IMR-90 (cell line): ENCODE data around the gene CALCOCO1. TPM values are rescaled to one million over a fixed set of nuclear protein-coding genes. Genes with fewer than 3 reads are reported as not detected.

ENCODE experiments used
- ATAC-seq: fragments of 200-7000 bp; cut with Tn5 transposase; 2 replicates; pipeline ENCODE4 v1.9.1; 2020; ENCODE audit warnings: low read depth, mild to moderate bottlenecking, moderate library complexity
- BruUV-seq: library from RNA; stranded (reverse); fragments of 400-500 nt; replicated peaks from 2 replicates; lab custom pipeline; 2021; lab: Mats Ljungman, UMichigan
- CTCF ChIA-PET: fragments of 300-600 bp; formaldehyde crosslinking; extraction: SDS; loops from one replicate; lab custom pipeline; 2021; ENCODE audit warnings: antibody characterized with exemption; lab: Yijun Ruan, JAX
- POLR2A ChIA-PET: fragments of 300-600 bp; sonication (Branson Sonifier 250); formaldehyde crosslinking; loops from one replicate; lab custom pipeline; 2022; ENCODE audit warnings: antibody characterized with exemption; ENCODE audit not compliant: unreplicated experiment; lab: Charles Lee
- DNase-seq: peaks from one replicate; pipeline ENCODE4 v3.0.0; 2013
- H2AFZ ChIP-seq: replicated peaks from 2 replicates; pipeline ENCODE3; 2013; ENCODE audit warnings: low read length, mild to moderate bottlenecking; ENCODE audit not compliant: poor library complexity
- H2AK5ac ChIP-seq: 2 replicates; pipeline ENCODE4 v1.6.1; 2013; ENCODE audit warnings: low read depth, low read length, inconsistent platforms
- H2AK9ac ChIP-seq: replicated peaks from 2 replicates; pipeline ENCODE3; 2013; ENCODE audit warnings: mild to moderate bottlenecking, low read depth, low read length, moderate library complexity; ENCODE audit not compliant: poor library complexity
- H2BK120ac ChIP-seq: 2 replicates; pipeline ENCODE4 v1.6.1; 2013; ENCODE audit warnings: low read depth, low read length, inconsistent platforms
- H2BK15ac ChIP-seq: 3 replicates; pipeline ENCODE4 v1.6.1; 2013; ENCODE audit warnings: low read depth, low read length, inconsistent platforms
- H2BK20ac ChIP-seq: 2 replicates; pipeline ENCODE4 v1.6.1; 2013; ENCODE audit warnings: low read depth, mild to moderate bottlenecking, inconsistent platforms, low read length, moderate library complexity
- H2BK5ac ChIP-seq: 2 replicates; pipeline ENCODE4 v1.6.1; 2013; ENCODE audit warnings: mild to moderate bottlenecking, low read depth, low read length, inconsistent platforms; ENCODE audit not compliant: poor library complexity, severe bottlenecking
- H3K14ac ChIP-seq: replicated peaks from 2 replicates; pipeline ENCODE4 v1.6.1; 2013; ENCODE audit warnings: low read depth, low read length, inconsistent platforms
- H3K18ac ChIP-seq: 2 replicates; pipeline ENCODE4 v1.6.1; 2013; ENCODE audit warnings: low read depth, low read length, control low read depth
- H3K23ac ChIP-seq: 2 replicates; pipeline ENCODE4 v1.6.1; 2013; ENCODE audit warnings: low read depth, low read length, inconsistent platforms
- H3K27ac ChIP-seq: 2 replicates; pipeline ENCODE4 v1.5.1; 2013; ENCODE audit warnings: mild to moderate bottlenecking, control low read depth, low read length; ENCODE audit not compliant: insufficient read depth
- H3K27me3 ChIP-seq: 2 replicates; pipeline ENCODE4 v1.6.1; 2013; ENCODE audit warnings: low read length; ENCODE audit not compliant: control insufficient read depth, insufficient read depth
- H3K36me3 ChIP-seq: 2 replicates; pipeline ENCODE4 v1.6.1; 2013; ENCODE audit warnings: low read length, mixed read lengths; ENCODE audit not compliant: control insufficient read depth, insufficient read depth
- H3K4ac ChIP-seq: 2 replicates; pipeline ENCODE4 v1.6.1; 2013; ENCODE audit warnings: low read depth, low read length, inconsistent platforms
- H3K4me1 ChIP-seq: 2 replicates; pipeline ENCODE4 v1.6.1; 2013; ENCODE audit warnings: low read length, mixed read lengths; ENCODE audit not compliant: control insufficient read depth, insufficient read depth
- H3K4me2 ChIP-seq: 2 replicates; pipeline ENCODE4 v1.6.1; 2013; ENCODE audit warnings: low read depth, mild to moderate bottlenecking, control low read depth, low read length, moderate library complexity
- H3K4me3 ChIP-seq: 2 replicates; pipeline ENCODE4 v1.5.1; 2013; ENCODE audit warnings: low read depth, mild to moderate bottlenecking, control low read depth, low read length, moderate library complexity; ENCODE audit not compliant: insufficient read depth
- H3K56ac ChIP-seq: 2 replicates; pipeline ENCODE4 v1.6.1; 2013; ENCODE audit warnings: low read length, inconsistent platforms; ENCODE audit not compliant: insufficient read depth; ENCODE audit errors: extremely low read depth
- H3K79me1 ChIP-seq, 2 experiments: 2 replicates each; pipeline ENCODE4 v1.6.1; 2013; ENCODE audit warnings: low read length in 2 of 2, inconsistent platforms in 1 of 2, low read depth in 1 of 2
- H3K9ac ChIP-seq: 2 replicates; pipeline ENCODE4 v1.6.1; 2013; ENCODE audit warnings: low read depth, low read length, control low read depth
- H3K9me1 ChIP-seq: 2 replicates; pipeline ENCODE4 v1.6.1; 2013; ENCODE audit warnings: low read length, inconsistent platforms; ENCODE audit not compliant: insufficient read depth
- H3K9me3 ChIP-seq: 2 replicates; pipeline ENCODE4 v1.6.1; 2013; ENCODE audit warnings: low read length; ENCODE audit not compliant: control insufficient read depth, insufficient read depth
- H4K20me1 ChIP-seq: 2 replicates; pipeline ENCODE4 v1.6.1; 2013; ENCODE audit warnings: low read length, inconsistent platforms; ENCODE audit not compliant: insufficient read depth
- H4K5ac ChIP-seq: 2 replicates; pipeline ENCODE4 v1.6.1; 2013; ENCODE audit warnings: mild to moderate bottlenecking, low read depth, low read length, control low read depth
- H4K8ac ChIP-seq, 2 experiments: 2 replicates each; pipeline ENCODE4 v1.6.1; 2013; ENCODE audit warnings: low read depth in 2 of 2, low read length in 2 of 2, control low read depth in 1 of 2, inconsistent platforms in 1 of 2
- H4K91ac ChIP-seq: 2 replicates; pipeline ENCODE4 v1.6.1; 2013; ENCODE audit warnings: low read depth, low read length, inconsistent platforms; ENCODE audit not compliant: insufficient read depth
- CHD1 ChIP-seq: IDR thresholded peaks from 2 replicates; pipeline ENCODE4 v1.6.1; 2012; ENCODE audit warnings: low read depth, low read length, improper control_type of control experiment
- FOS ChIP-seq: fragments of 150-350 bp; IDR thresholded peaks from 2 replicates; pipeline ENCODE4 v1.6.1; 2016; ENCODE audit warnings: low read depth, low read length
- MAZ ChIP-seq: IDR thresholded peaks from 2 replicates; pipeline ENCODE4 v1.6.1; 2012; ENCODE audit warnings: low read depth, mild to moderate bottlenecking, low read length, improper control_type of control experiment, moderate library complexity, borderline replicate concordance
- NFE2L2 ChIP-seq: fragments of 150-350 bp; IDR thresholded peaks from 2 replicates; pipeline ENCODE4 v1.6.1; 2016; ENCODE audit warnings: low read depth, mild to moderate bottlenecking, low read length
- RAD21 ChIP-seq: IDR thresholded peaks from 2 replicates; pipeline ENCODE4 v1.6.1; 2012; ENCODE audit warnings: low read length, improper control_type of control experiment
- RCOR1 ChIP-seq: IDR thresholded peaks from 2 replicates; pipeline ENCODE4 v1.6.1; 2012; ENCODE audit warnings: mild to moderate bottlenecking, low read length, improper control_type of control experiment; ENCODE audit not compliant: insufficient replicate concordance
- RFX5 ChIP-seq: IDR thresholded peaks from 2 replicates; pipeline ENCODE4 v1.8.0; 2012; ENCODE audit warnings: low read depth, mild to moderate bottlenecking, low read length, moderate library complexity
- SMC3 ChIP-seq: fragments of 150-350 bp; IDR thresholded peaks from 2 replicates; pipeline ENCODE4 v1.6.1; 2016; ENCODE audit warnings: low read depth, mild to moderate bottlenecking, antibody characterized with exemption, low read length, moderate library complexity
- WGBS, 2 experiments: methylation state at CpG; one replicate each; pipeline versions ENCODE4 v1.1.5 to v1.1.7; 2013; ENCODE audit warnings: missing lambda C conversion rate in 2 of 2; ENCODE audit not compliant: insufficient read length in 1 of 2; ENCODE audit errors: extremely low coverage in 2 of 2; 5-methylcytosine and 5-hydroxymethylcytosine counted together
- dilution Hi-C: fragments of 300-500 bp; cut with HindIII; formaldehyde crosslinking; loops from one replicate; pipeline ENCODE4 v1.14.3; 2018; ENCODE audit warnings: low sequenced_read_pairs; ENCODE audit not compliant: unreplicated experiment
- in situ Hi-C: fragments of 300-500 bp; cut with MboI; formaldehyde crosslinking; loops from 3 replicates; pipeline ENCODE4 v1.14.3; 2019; ENCODE audit warnings: low sequenced_read_pairs, inconsistent platforms, mixed read lengths
- intact Hi-C: fragments of 100-400 bp; cut with micrococcal nuclease; formaldehyde crosslinking; loops from 2 replicates; pipeline ENCODE4 v1.10.0; 2022
- polyA plus RNA-seq, 3 experiments: library from polyadenylated mRNA; depleted of rRNA; stranded (reverse); fragments of >200 nt; gene quantifications; 2 replicates each; pipeline ENCODE4 v1.2.3, GENCODE V29; 2012; ENCODE audit warnings: low replicate concordance in 1 of 3
- total RNA-seq: library from RNA; depleted of rRNA; stranded (reverse); fragments of >200 nt; gene quantifications from 2 replicates; pipeline ENCODE4 v1.2.3, GENCODE V29; 2012
- TF ChIP-seq, protein P1 (sequence below): fragments of 150-350 bp; IDR thresholded peaks from 2 replicates; pipeline ENCODE4 v1.6.1; 2016; ENCODE audit warnings: low read depth, mild to moderate bottlenecking, low read length, moderate library complexity, borderline replicate concordance
- TF ChIP-seq, protein P2 (sequence below): fragments of 150-350 bp; IDR thresholded peaks from 2 replicates; pipeline ENCODE4 v1.6.1; 2017; ENCODE audit warnings: mild to moderate bottlenecking, antibody characterized with exemption, low read length, low read depth
- TF ChIP-seq, protein P3 (sequence below): conservative IDR thresholded peaks from 2 replicates; pipeline ENCODE4 v1.5.1; 2012; ENCODE audit warnings: mild to moderate bottlenecking, low read depth, low read length, improper control_type of control experiment

CALCOCO1 gene
- total and polyA plus RNA-seq, 2 of the 4 experiments (the other 2 are of a cell fraction) = 156 to 169 TPM

DNA sequence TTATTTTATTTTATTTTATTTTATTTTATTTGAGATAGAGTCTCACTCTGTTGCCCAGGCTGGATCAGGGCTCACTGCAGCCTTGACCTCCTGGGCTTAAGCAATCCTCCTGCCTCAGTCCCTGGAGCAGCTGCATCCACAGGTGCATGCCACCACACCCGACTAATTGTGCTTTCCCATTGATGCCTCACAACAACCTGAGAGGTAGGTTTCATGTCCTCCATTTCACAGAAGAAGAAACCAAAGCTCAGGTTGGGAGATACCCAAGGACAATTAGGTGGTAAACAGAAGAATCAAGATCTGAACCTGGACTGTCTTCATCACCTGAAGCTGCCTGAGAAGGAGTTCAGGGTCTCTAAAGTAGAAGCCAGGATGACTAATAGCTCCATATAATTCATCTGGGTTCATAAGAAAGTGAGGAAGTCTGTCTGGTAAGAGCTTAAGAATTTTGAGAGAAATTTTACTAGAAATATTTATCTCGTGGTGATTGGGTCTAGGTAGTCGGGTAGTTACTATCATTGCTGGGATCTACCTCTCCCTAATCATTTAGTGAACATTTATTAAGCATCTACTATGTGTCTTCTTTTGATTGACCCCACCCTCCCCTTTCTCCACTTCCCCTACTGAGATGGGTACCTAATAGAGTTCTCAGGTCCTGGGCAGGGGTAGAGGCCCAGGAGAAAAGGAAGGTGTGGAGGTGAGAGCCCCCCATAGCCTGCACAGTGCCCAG lies 28.1 kb downstream of the CALCOCO1 start:
- H2BK5ac ChIP-seq = no peak overlapping the region
- H2BK15ac ChIP-seq = no peak overlapping the region
- H2BK20ac ChIP-seq = no peak overlapping the region
- H3K9ac ChIP-seq = no peak overlapping the region
- H4K5ac ChIP-seq = no peak overlapping the region
- H3K9me1 ChIP-seq = no peaks in the 10 kb centered on the region
- H4K8ac ChIP-seq = no peak overlapping the region
- no peak overlapping the region for H3K4ac ChIP-seq
- H4K91ac ChIP-seq = no peak overlapping the region
- no peak overlapping the region for H3K56ac ChIP-seq
- POLR2A ChIA-PET = no interaction called here
- dilution Hi-C loops = no loop called here
- CTCF ChIA-PET = interaction anchor here (0.5 to 2.6 kb wide), 3 partner anchors 20 to 47 kb away, joined by 3 to 20 read pairs (median 10); no protein-coding TSS in a partner anchor
- H3K79me1 ChIP-seq = no peaks in the 10 kb centered on the region
- ATAC-seq (no peak), DNase-seq (no peak)
- no peak overlapping the region for H3K4me3 ChIP-seq
- TF ChIP-seq RCOR1 (no peak), CHD1 (no peak), RFX5 (no peak), NFE2L2 (no peak), FOS (no peak), SMC3 (no peak), RAD21 (no peak), MAZ (no peak)
- TF ChIP-seq, protein P1, sequence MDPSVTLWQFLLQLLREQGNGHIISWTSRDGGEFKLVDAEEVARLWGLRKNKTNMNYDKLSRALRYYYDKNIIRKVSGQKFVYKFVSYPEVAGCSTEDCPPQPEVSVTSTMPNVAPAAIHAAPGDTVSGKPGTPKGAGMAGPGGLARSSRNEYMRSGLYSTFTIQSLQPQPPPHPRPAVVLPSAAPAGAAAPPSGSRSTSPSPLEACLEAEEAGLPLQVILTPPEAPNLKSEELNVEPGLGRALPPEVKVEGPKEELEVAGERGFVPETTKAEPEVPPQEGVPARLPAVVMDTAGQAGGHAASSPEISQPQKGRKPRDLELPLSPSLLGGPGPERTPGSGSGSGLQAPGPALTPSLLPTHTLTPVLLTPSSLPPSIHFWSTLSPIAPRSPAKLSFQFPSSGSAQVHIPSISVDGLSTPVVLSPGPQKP = no peak
- TF ChIP-seq, protein P2, sequence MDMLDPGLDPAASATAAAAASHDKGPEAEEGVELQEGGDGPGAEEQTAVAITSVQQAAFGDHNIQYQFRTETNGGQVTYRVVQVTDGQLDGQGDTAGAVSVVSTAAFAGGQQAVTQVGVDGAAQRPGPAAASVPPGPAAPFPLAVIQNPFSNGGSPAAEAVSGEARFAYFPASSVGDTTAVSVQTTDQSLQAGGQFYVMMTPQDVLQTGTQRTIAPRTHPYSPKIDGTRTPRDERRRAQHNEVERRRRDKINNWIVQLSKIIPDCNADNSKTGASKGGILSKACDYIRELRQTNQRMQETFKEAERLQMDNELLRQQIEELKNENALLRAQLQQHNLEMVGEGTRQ = no peak
- TF ChIP-seq, protein P3, sequence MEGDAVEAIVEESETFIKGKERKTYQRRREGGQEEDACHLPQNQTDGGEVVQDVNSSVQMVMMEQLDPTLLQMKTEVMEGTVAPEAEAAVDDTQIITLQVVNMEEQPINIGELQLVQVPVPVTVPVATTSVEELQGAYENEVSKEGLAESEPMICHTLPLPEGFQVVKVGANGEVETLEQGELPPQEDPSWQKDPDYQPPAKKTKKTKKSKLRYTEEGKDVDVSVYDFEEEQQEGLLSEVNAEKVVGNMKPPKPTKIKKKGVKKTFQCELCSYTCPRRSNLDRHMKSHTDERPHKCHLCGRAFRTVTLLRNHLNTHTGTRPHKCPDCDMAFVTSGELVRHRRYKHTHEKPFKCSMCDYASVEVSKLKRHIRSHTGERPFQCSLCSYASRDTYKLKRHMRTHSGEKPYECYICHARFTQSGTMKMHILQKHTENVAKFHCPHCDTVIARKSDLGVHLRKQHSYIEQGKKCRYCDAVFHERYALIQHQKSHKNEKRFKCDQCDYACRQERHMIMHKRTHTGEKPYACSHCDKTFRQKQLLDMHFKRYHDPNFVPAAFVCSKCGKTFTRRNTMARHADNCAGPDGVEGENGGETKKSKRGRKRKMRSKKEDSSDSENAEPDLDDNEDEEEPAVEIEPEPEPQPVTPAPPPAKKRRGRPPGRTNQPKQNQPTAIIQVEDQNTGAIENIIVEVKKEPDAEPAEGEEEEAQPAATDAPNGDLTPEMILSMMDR = no peak
- no peak overlapping the region for H2AFZ ChIP-seq
- no peak overlapping the region for H3K14ac ChIP-seq
- no peak overlapping the region for H3K18ac ChIP-seq
- H3K27ac ChIP-seq = no peak overlapping the region
- H4K20me1 ChIP-seq = no peaks in the 10 kb centered on the region
- BruUV-seq = no TSS peak
- intact Hi-C loops = no loop called here
- no peak overlapping the region for H2AK9ac ChIP-seq
- no peak overlapping the region for H2BK120ac ChIP-seq
- WGBS, 2 experiments = no CpG with 5 or more reads among the region's 3 CpGs
- in situ Hi-C loops = no loop called here
- H3K27me3 ChIP-seq = peaks cover 67% of the 10 kb centered on the region
- H3K23ac ChIP-seq = no peak overlapping the region
- H3K9me3 ChIP-seq = no peaks in the 10 kb centered on the region
- no peak overlapping the region for H2AK5ac ChIP-seq
- peaks cover 2% of the 10 kb centered on the region; the same call in 1 of the 2 replicates for H3K4me1 ChIP-seq
- no peaks in the 10 kb centered on the region for H3K36me3 ChIP-seq
- no peak overlapping the region for H3K4me2 ChIP-seq
